Endothelial cell of umbilical vein (primary cell): ENCODE results near the gene BCL2. TPM values are rescaled to one million over a fixed set of nuclear protein-coding genes. Genes with fewer than 3 reads are reported as not detected.

Source experiments
- BruUV-seq: library from RNA; stranded (reverse); fragments of 400-500 nt; replicated peaks from 2 replicates; lab custom pipeline; 2021; lab: Mats Ljungman, UMichigan
- CTCF ChIA-PET: fragments of 300-600, 350-600 bp; sonication (Branson Sonifier 250); formaldehyde crosslinking; loops from one replicate; lab custom pipeline; 2021; ENCODE audit warnings: antibody characterized with exemption, inconsistent platforms; lab: Charles Lee
- POLR2A ChIA-PET: fragments of 300-600, 350-600 bp; sonication (Branson Sonifier 250); formaldehyde crosslinking; loops from one replicate; lab custom pipeline; 2021; ENCODE audit warnings: antibody characterized with exemption, inconsistent platforms; lab: Charles Lee
- DNase-seq: peaks from one replicate; pipeline ENCODE4 v3.0.0-alpha.2; 2011; ENCODE audit warnings: low read depth, low spot score
- FAIRE-seq: peaks from 2 replicates; lab custom pipeline; 2011; peaks lifted over from hg19 to GRCh38; lab: Jason Lieb, UNC
- H2AFZ ChIP-seq: 2 replicates; pipeline ENCODE4 v1.6.0; 2012; ENCODE audit warnings: low read depth, low read length, control low read depth, inconsistent platforms
- H3K27ac ChIP-seq: 2 replicates; pipeline ENCODE4 v1.5.1; 2011; ENCODE audit warnings: low read depth, mild to moderate bottlenecking, control low read depth, low read length, moderate library complexity; ENCODE audit not compliant: insufficient read depth
- H3K27me3 ChIP-seq, 2 experiments: 2 replicates each; pipeline versions ENCODE4 v1.6.0 to v1.6.1; 2011; ENCODE audit warnings: low read length in 2 of 2, mixed read lengths in 1 of 2; ENCODE audit not compliant: control insufficient read depth in 2 of 2, insufficient read depth in 2 of 2
- H3K36me3 ChIP-seq, 2 experiments: 2 replicates in 1 of 2; 3 replicates in 1 of 2; pipeline ENCODE4 v1.5.1; 2011; ENCODE audit warnings: low read length in 2 of 2, mild to moderate bottlenecking in 1 of 2, moderate library complexity in 1 of 2; ENCODE audit not compliant: control insufficient read depth in 2 of 2, insufficient read depth in 2 of 2; ENCODE audit errors: extremely low read depth in 1 of 2
- H3K4me1 ChIP-seq: 3 replicates; pipeline ENCODE4 v1.5.1; 2011; ENCODE audit warnings: mild to moderate bottlenecking, low read length; ENCODE audit not compliant: control insufficient read depth, insufficient read depth; ENCODE audit errors: extremely low read depth
- H3K4me2 ChIP-seq: 2 replicates; pipeline ENCODE4 v1.6.1; 2011; ENCODE audit warnings: low read length, control low read depth, mixed read lengths; ENCODE audit not compliant: insufficient read depth
- H3K4me3 ChIP-seq, 3 experiments: fragments of 200-600 bp in 1 of 3; sonication (generic), shearing (Covaris generic) in 1 of 3; replicated peaks in 1 of 3; 2 replicates each; pipeline ENCODE4 v1.5.1; 2011 to 2016; ENCODE audit warnings: control low read depth in 3 of 3, low read length in 3 of 3, mild to moderate bottlenecking in 2 of 3, inconsistent platforms in 1 of 3, low read depth in 1 of 3, moderate library complexity in 1 of 3; ENCODE audit not compliant: insufficient read depth in 1 of 3
- H3K79me2 ChIP-seq: 2 replicates; pipeline ENCODE4 v1.6.0; 2012; ENCODE audit warnings: low read length, inconsistent platforms; ENCODE audit not compliant: control insufficient read depth, insufficient read depth
- H3K9ac ChIP-seq: replicated peaks from 2 replicates; pipeline ENCODE3; 2011; ENCODE audit warnings: low read length, control low read depth; ENCODE audit not compliant: insufficient read depth; ENCODE audit errors: extremely low read depth
- H3K9me1 ChIP-seq: replicated peaks from 3 replicates; pipeline ENCODE4 v1.6.0; 2011; ENCODE audit warnings: mild to moderate bottlenecking, low read length; ENCODE audit not compliant: control insufficient read depth, insufficient read depth; ENCODE audit errors: extremely low read depth
- H3K9me3 ChIP-seq: replicated peaks from 2 replicates; pipeline ENCODE4 v1.5.1; 2012; ENCODE audit warnings: low read length, inconsistent platforms; ENCODE audit not compliant: control insufficient read depth, insufficient read depth
- H4K20me1 ChIP-seq: replicated peaks from 2 replicates; pipeline ENCODE3; 2011; ENCODE audit warnings: mild to moderate bottlenecking, low read length; ENCODE audit not compliant: control insufficient read depth, insufficient read depth; ENCODE audit errors: extremely low read depth
- EZH2 ChIP-seq: IDR thresholded peaks from 2 replicates; pipeline ENCODE4 v1.6.1; 2012; ENCODE audit warnings: borderline replicate concordance, low read depth, mild to moderate bottlenecking, moderate library complexity, low read length, inconsistent platforms; ENCODE audit not compliant: severe bottlenecking
- FOS ChIP-seq: IDR thresholded peaks from 2 replicates; pipeline ENCODE4 v1.6.1; 2011; ENCODE audit warnings: mild to moderate bottlenecking, low read length, moderate library complexity, borderline replicate concordance; ENCODE audit not compliant: insufficient read depth
- GATA2 ChIP-seq: IDR thresholded peaks from 2 replicates; pipeline ENCODE4 v1.7.0; 2011; ENCODE audit warnings: low read depth, mild to moderate bottlenecking, moderate library complexity, mixed read lengths, low read length; ENCODE audit not compliant: insufficient read length, insufficient read depth
- JUN ChIP-seq: IDR thresholded peaks from 2 replicates; pipeline ENCODE4 v1.6.1; 2011; ENCODE audit warnings: borderline replicate concordance, low read depth; ENCODE audit not compliant: insufficient read length, insufficient read depth
- MYC ChIP-seq: IDR thresholded peaks from one replicate; pipeline ENCODE4 v1.6.1; 2011; ENCODE audit warnings: mild to moderate bottlenecking, low read depth, low read length
- POLR2A ChIP-seq: IDR thresholded peaks from 2 replicates; pipeline ENCODE4 v1.6.1; 2012; ENCODE audit warnings: low read depth, mild to moderate bottlenecking, control low read depth, low read length
- POLR2AphosphoS5 ChIP-seq: IDR thresholded peaks from 2 replicates; pipeline ENCODE4 v1.6.1; 2012; ENCODE audit warnings: low read depth, mild to moderate bottlenecking, control low read depth, low read length, moderate library complexity; ENCODE audit not compliant: insufficient read depth
- dilution Hi-C: fragments of 300-500 bp; cut with MboI; formaldehyde crosslinking; loops from one replicate; pipeline ENCODE4 v1.15.0; 2019; ENCODE audit warnings: low sequenced_read_pairs; ENCODE audit not compliant: extremely low pct_ligation_motif_present
- intact Hi-C: fragments of 100-400 bp; cut with micrococcal nuclease; formaldehyde crosslinking; loops from one replicate; pipeline ENCODE4 v1.10.0; 2022
- polyA plus RNA-seq, 4 experiments: library from polyadenylated mRNA; depleted of rRNA in 3 of 4; stranded (reverse) in 3 of 4; unstranded in 1 of 4; fragments of >200 nt; gene quantifications; 2 replicates each; pipeline versions ENCODE4 v1.2.1 to v1.2.3, GENCODE V29; 2011 to 2012; ENCODE audit warnings: missing spikeins in 1 of 4
- total RNA-seq: library from RNA; stranded (reverse); gene quantifications from 2 replicates; pipeline ENCODE4 v1.2.3, GENCODE V29; 2021
- TF ChIP-seq, protein P1 (sequence below): IDR thresholded peaks from 2 replicates; pipeline ENCODE4 v1.6.1; 2011; ENCODE audit not compliant: insufficient read depth, insufficient read length

BCL2 gene
- total and polyA plus RNA-seq, 2 donors (not counting 3 experiments of a cell fraction or from before 2014, with no cell fraction given) = 0.35 to 5.0 TPM

DNA sequence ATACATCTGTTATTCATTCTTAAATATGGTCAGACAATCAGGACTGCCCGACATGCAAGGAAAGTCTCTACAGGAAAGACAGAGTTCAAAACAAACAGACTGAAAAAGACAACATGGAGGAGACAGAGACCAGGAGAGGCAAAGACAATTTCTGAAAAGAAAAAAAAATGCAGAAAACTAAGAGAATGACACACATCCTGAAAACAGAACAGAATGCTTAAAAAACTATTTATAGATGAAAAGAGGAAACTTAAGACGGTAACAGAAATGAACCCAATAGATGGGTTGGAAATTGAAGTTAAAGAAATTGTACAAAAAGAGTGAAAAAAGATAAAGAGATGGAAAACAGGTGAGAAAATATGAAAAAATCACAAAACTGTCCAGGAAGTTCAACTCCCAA is 95.7 kb downstream of the BCL2 start:
- no peak overlapping the region for H2AFZ ChIP-seq
- TF ChIP-seq, protein P1, sequence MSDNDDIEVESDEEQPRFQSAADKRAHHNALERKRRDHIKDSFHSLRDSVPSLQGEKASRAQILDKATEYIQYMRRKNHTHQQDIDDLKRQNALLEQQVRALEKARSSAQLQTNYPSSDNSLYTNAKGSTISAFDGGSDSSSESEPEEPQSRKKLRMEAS = no peak
- TF ChIP-seq EZH2 (no peak), FOS (no peak), JUN (no peak), POLR2A (no peak), POLR2AphosphoS5 (no peak), GATA2 (no peak)
- dilution Hi-C loops (no loop called here), intact Hi-C loops (no loop called here)
- no peak for FAIRE-seq
- H3K27me3 ChIP-seq = peaks cover 0 to 4% of the 10 kb centered on the region in 2 experiments
- H3K4me2 ChIP-seq = no peak overlapping the region
- H3K27ac ChIP-seq = no peak overlapping the region
- no peaks in the 10 kb centered on the region for H3K9me3 ChIP-seq
- BruUV-seq = no TSS peak
- no peaks in the 10 kb centered on the region for H3K4me1 ChIP-seq
- no peak for DNase-seq
- no peak overlapping the region for H3K9ac ChIP-seq
- ChIA-PET CTCF (no interaction called here), POLR2A (no interaction called here)
- H3K4me3 ChIP-seq = no peak overlapping the region
- no peaks in the 10 kb centered on the region for H3K79me2 ChIP-seq
- H4K20me1 ChIP-seq = no peaks in the 10 kb centered on the region
- H3K9me1 ChIP-seq = no peaks in the 10 kb centered on the region
- H3K36me3 ChIP-seq = no peaks in the 10 kb centered on the region

DNA sequence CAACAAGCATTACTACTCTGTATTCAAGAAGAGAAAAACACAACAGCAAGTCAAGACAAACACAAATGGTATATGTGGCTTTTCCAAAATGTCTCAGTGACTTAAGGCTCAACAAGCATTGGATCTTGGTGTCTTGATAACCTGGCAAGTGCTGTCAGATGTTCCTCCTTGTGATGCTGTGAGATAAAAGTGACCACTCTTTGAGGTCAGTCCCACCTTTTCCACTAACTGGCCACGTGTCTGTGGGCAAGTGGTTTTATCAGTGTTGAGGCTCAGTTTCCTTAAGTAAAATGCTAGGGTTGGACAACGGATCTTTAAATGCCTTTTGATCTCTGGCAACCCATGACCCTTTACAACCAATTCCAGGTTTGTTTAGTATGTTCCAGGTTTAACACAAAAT is 98.7 kb downstream of the BCL2 start:
- no peaks in the 10 kb centered on the region for H3K4me1 ChIP-seq
- no peak overlapping the region for H3K4me2 ChIP-seq
- DNase-seq (no peak), FAIRE-seq (no peak)
- dilution Hi-C loops (no loop called here), intact Hi-C loops (no loop called here)
- H3K79me2 ChIP-seq = no peaks in the 10 kb centered on the region
- ChIA-PET POLR2A (no interaction called here), CTCF (no interaction called here)
- no peaks in the 10 kb centered on the region for H4K20me1 ChIP-seq
- no peak overlapping the region for H3K9ac ChIP-seq
- H3K27ac ChIP-seq = no peak overlapping the region
- H3K4me3 ChIP-seq = no peak overlapping the region
- H3K9me1 ChIP-seq = no peaks in the 10 kb centered on the region
- no peaks in the 10 kb centered on the region for H3K9me3 ChIP-seq
- peaks cover 0 to 4% of the 10 kb centered on the region in 2 experiments for H3K27me3 ChIP-seq
- no TSS peak for BruUV-seq
- no peaks in the 10 kb centered on the region for H3K36me3 ChIP-seq
- TF ChIP-seq EZH2 (no peak), GATA2 (no peak), MYC (no peak)
- no peak overlapping the region for H2AFZ ChIP-seq
